IMR-90 (cell line): ENCODE data around the gene FES. TPM values are rescaled to one million over a fixed set of nuclear protein-coding genes. Genes with fewer than 3 reads are reported as not detected.

Source experiments
- ATAC-seq: fragments of 200-7000 bp; cut with Tn5 transposase; 2 replicates; pipeline ENCODE4 v1.9.1; 2020; ENCODE audit warnings: low read depth, mild to moderate bottlenecking, moderate library complexity
- BruUV-seq: library from RNA; stranded (reverse); fragments of 400-500 nt; replicated peaks from 2 replicates; lab custom pipeline; 2021; lab: Mats Ljungman, UMichigan
- CTCF ChIA-PET: fragments of 300-600 bp; formaldehyde crosslinking; extraction: SDS; loops from one replicate; lab custom pipeline; 2021; ENCODE audit warnings: antibody characterized with exemption; lab: Yijun Ruan, JAX
- POLR2A ChIA-PET: fragments of 300-600 bp; sonication (Branson Sonifier 250); formaldehyde crosslinking; loops from one replicate; lab custom pipeline; 2022; ENCODE audit warnings: antibody characterized with exemption; ENCODE audit not compliant: unreplicated experiment; lab: Charles Lee
- DNase-seq: peaks from one replicate; pipeline ENCODE4 v3.0.0; 2013
- H2AFZ ChIP-seq: replicated peaks from 2 replicates; pipeline ENCODE3; 2013; ENCODE audit warnings: low read length, mild to moderate bottlenecking; ENCODE audit not compliant: poor library complexity
- H2AK5ac ChIP-seq: 2 replicates; pipeline ENCODE4 v1.6.1; 2013; ENCODE audit warnings: low read depth, low read length, inconsistent platforms
- H2AK9ac ChIP-seq: replicated peaks from 2 replicates; pipeline ENCODE3; 2013; ENCODE audit warnings: mild to moderate bottlenecking, low read depth, low read length, moderate library complexity; ENCODE audit not compliant: poor library complexity
- H2BK120ac ChIP-seq: 2 replicates; pipeline ENCODE4 v1.6.1; 2013; ENCODE audit warnings: low read depth, low read length, inconsistent platforms
- H2BK15ac ChIP-seq: 3 replicates; pipeline ENCODE4 v1.6.1; 2013; ENCODE audit warnings: low read depth, low read length, inconsistent platforms
- H2BK20ac ChIP-seq: 2 replicates; pipeline ENCODE4 v1.6.1; 2013; ENCODE audit warnings: low read depth, mild to moderate bottlenecking, inconsistent platforms, low read length, moderate library complexity
- H2BK5ac ChIP-seq: 2 replicates; pipeline ENCODE4 v1.6.1; 2013; ENCODE audit warnings: mild to moderate bottlenecking, low read depth, low read length, inconsistent platforms; ENCODE audit not compliant: poor library complexity, severe bottlenecking
- H3K14ac ChIP-seq: replicated peaks from 2 replicates; pipeline ENCODE4 v1.6.1; 2013; ENCODE audit warnings: low read depth, low read length, inconsistent platforms
- H3K18ac ChIP-seq: 2 replicates; pipeline ENCODE4 v1.6.1; 2013; ENCODE audit warnings: low read depth, low read length, control low read depth
- H3K23ac ChIP-seq: 2 replicates; pipeline ENCODE4 v1.6.1; 2013; ENCODE audit warnings: low read depth, low read length, inconsistent platforms
- H3K27ac ChIP-seq: 2 replicates; pipeline ENCODE4 v1.5.1; 2013; ENCODE audit warnings: mild to moderate bottlenecking, control low read depth, low read length; ENCODE audit not compliant: insufficient read depth
- H3K27me3 ChIP-seq: 2 replicates; pipeline ENCODE4 v1.6.1; 2013; ENCODE audit warnings: low read length; ENCODE audit not compliant: control insufficient read depth, insufficient read depth
- H3K36me3 ChIP-seq: 2 replicates; pipeline ENCODE4 v1.6.1; 2013; ENCODE audit warnings: low read length, mixed read lengths; ENCODE audit not compliant: control insufficient read depth, insufficient read depth
- H3K4ac ChIP-seq: 2 replicates; pipeline ENCODE4 v1.6.1; 2013; ENCODE audit warnings: low read depth, low read length, inconsistent platforms
- H3K4me1 ChIP-seq: 2 replicates; pipeline ENCODE4 v1.6.1; 2013; ENCODE audit warnings: low read length, mixed read lengths; ENCODE audit not compliant: control insufficient read depth, insufficient read depth
- H3K4me2 ChIP-seq: 2 replicates; pipeline ENCODE4 v1.6.1; 2013; ENCODE audit warnings: low read depth, mild to moderate bottlenecking, control low read depth, low read length, moderate library complexity
- H3K4me3 ChIP-seq: 2 replicates; pipeline ENCODE4 v1.5.1; 2013; ENCODE audit warnings: low read depth, mild to moderate bottlenecking, control low read depth, low read length, moderate library complexity; ENCODE audit not compliant: insufficient read depth
- H3K56ac ChIP-seq: 2 replicates; pipeline ENCODE4 v1.6.1; 2013; ENCODE audit warnings: low read length, inconsistent platforms; ENCODE audit not compliant: insufficient read depth; ENCODE audit errors: extremely low read depth
- H3K79me1 ChIP-seq, 2 experiments: 2 replicates each; pipeline ENCODE4 v1.6.1; 2013; ENCODE audit warnings: low read length in 2 of 2, inconsistent platforms in 1 of 2, low read depth in 1 of 2
- H3K9ac ChIP-seq: 2 replicates; pipeline ENCODE4 v1.6.1; 2013; ENCODE audit warnings: low read depth, low read length, control low read depth
- H3K9me1 ChIP-seq: 2 replicates; pipeline ENCODE4 v1.6.1; 2013; ENCODE audit warnings: low read length, inconsistent platforms; ENCODE audit not compliant: insufficient read depth
- H3K9me3 ChIP-seq: 2 replicates; pipeline ENCODE4 v1.6.1; 2013; ENCODE audit warnings: low read length; ENCODE audit not compliant: control insufficient read depth, insufficient read depth
- H4K20me1 ChIP-seq: 2 replicates; pipeline ENCODE4 v1.6.1; 2013; ENCODE audit warnings: low read length, inconsistent platforms; ENCODE audit not compliant: insufficient read depth
- H4K5ac ChIP-seq: 2 replicates; pipeline ENCODE4 v1.6.1; 2013; ENCODE audit warnings: mild to moderate bottlenecking, low read depth, low read length, control low read depth
- H4K8ac ChIP-seq, 2 experiments: 2 replicates each; pipeline ENCODE4 v1.6.1; 2013; ENCODE audit warnings: low read depth in 2 of 2, low read length in 2 of 2, control low read depth in 1 of 2, inconsistent platforms in 1 of 2
- H4K91ac ChIP-seq: 2 replicates; pipeline ENCODE4 v1.6.1; 2013; ENCODE audit warnings: low read depth, low read length, inconsistent platforms; ENCODE audit not compliant: insufficient read depth
- BHLHE40 ChIP-seq: fragments of 150-350 bp; IDR thresholded peaks from 2 replicates; pipeline ENCODE4 v1.6.1; 2016; ENCODE audit warnings: mild to moderate bottlenecking, low read depth, low read length
- CEBPB ChIP-seq: IDR thresholded peaks from 2 replicates; pipeline ENCODE4 v1.6.1; 2012; ENCODE audit warnings: low read depth, low read length, improper control_type of control experiment
- FOS ChIP-seq: fragments of 150-350 bp; IDR thresholded peaks from 2 replicates; pipeline ENCODE4 v1.6.1; 2016; ENCODE audit warnings: low read depth, low read length
- MAFK ChIP-seq: IDR thresholded peaks from 2 replicates; pipeline ENCODE4 v1.6.1; 2012; ENCODE audit warnings: low read depth, low read length, improper control_type of control experiment
- MXI1 ChIP-seq: IDR thresholded peaks from 2 replicates; pipeline ENCODE4 v1.6.1; 2012; ENCODE audit warnings: low read depth, mild to moderate bottlenecking, low read length, moderate library complexity, borderline replicate concordance
- NFE2L2 ChIP-seq: fragments of 150-350 bp; IDR thresholded peaks from 2 replicates; pipeline ENCODE4 v1.6.1; 2016; ENCODE audit warnings: low read depth, mild to moderate bottlenecking, low read length
- POLR2A ChIP-seq: IDR thresholded peaks from 2 replicates; pipeline ENCODE4 v1.6.1; 2012; ENCODE audit warnings: mild to moderate bottlenecking, low read depth, low read length
- RCOR1 ChIP-seq: IDR thresholded peaks from 2 replicates; pipeline ENCODE4 v1.6.1; 2012; ENCODE audit warnings: mild to moderate bottlenecking, low read length, improper control_type of control experiment; ENCODE audit not compliant: insufficient replicate concordance
- RFX5 ChIP-seq: IDR thresholded peaks from 2 replicates; pipeline ENCODE4 v1.8.0; 2012; ENCODE audit warnings: low read depth, mild to moderate bottlenecking, low read length, moderate library complexity
- SMC3 ChIP-seq: fragments of 150-350 bp; IDR thresholded peaks from 2 replicates; pipeline ENCODE4 v1.6.1; 2016; ENCODE audit warnings: low read depth, mild to moderate bottlenecking, antibody characterized with exemption, low read length, moderate library complexity
- WGBS, 2 experiments: methylation state at CpG; one replicate each; pipeline versions ENCODE4 v1.1.5 to v1.1.7; 2013; ENCODE audit warnings: missing lambda C conversion rate in 2 of 2; ENCODE audit not compliant: insufficient read length in 1 of 2; ENCODE audit errors: extremely low coverage in 2 of 2; 5-methylcytosine and 5-hydroxymethylcytosine counted together
- dilution Hi-C: fragments of 300-500 bp; cut with HindIII; formaldehyde crosslinking; loops from one replicate; pipeline ENCODE4 v1.14.3; 2018; ENCODE audit warnings: low sequenced_read_pairs; ENCODE audit not compliant: unreplicated experiment
- in situ Hi-C: fragments of 300-500 bp; cut with MboI; formaldehyde crosslinking; loops from 3 replicates; pipeline ENCODE4 v1.14.3; 2019; ENCODE audit warnings: low sequenced_read_pairs, inconsistent platforms, mixed read lengths
- intact Hi-C: fragments of 100-400 bp; cut with micrococcal nuclease; formaldehyde crosslinking; loops from 2 replicates; pipeline ENCODE4 v1.10.0; 2022
- polyA plus RNA-seq, 3 experiments: library from polyadenylated mRNA; depleted of rRNA; stranded (reverse); fragments of >200 nt; gene quantifications; 2 replicates each; pipeline ENCODE4 v1.2.3, GENCODE V29; 2012; ENCODE audit warnings: low replicate concordance in 1 of 3
- total RNA-seq: library from RNA; depleted of rRNA; stranded (reverse); fragments of >200 nt; gene quantifications from 2 replicates; pipeline ENCODE4 v1.2.3, GENCODE V29; 2012
- TF ChIP-seq, protein P1 (sequence below): fragments of 150-350 bp; IDR thresholded peaks from 2 replicates; pipeline ENCODE4 v1.6.1; 2016; ENCODE audit warnings: low read depth, mild to moderate bottlenecking, low read length, moderate library complexity, borderline replicate concordance

The FES gene
- total and polyA plus RNA-seq, 2 of the 4 experiments (the other 2 are of a cell fraction), result 10.5 to 11.7 TPM

DNA sequence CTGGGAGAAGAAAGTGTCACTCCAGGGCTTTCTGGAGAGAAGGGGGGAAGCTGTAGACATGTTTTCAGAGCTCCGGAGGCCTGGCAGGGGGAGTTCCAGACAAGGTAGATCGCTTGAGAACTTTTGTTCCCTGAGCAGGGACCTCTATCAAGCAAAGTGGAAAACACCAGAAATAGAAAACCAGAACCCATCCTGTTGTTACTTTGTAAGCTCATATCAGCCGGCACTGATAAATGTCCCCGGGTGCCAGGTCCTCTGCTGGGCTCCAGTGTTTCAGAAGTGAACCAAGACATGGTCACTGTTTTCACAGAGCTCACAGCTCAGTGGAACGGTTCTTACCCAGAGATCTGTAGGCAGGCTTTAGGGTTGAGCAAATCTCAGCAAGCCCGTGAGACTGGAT, 34.5 kb downstream of the FES start:
- Histone ChIP-seq H2AK5ac (no peak overlapping the region), H3K9ac (no peak overlapping the region), H2BK20ac (no peak overlapping the region), H3K27ac (no peak overlapping the region), H4K91ac (no peak overlapping the region), H3K4me3 (no peak overlapping the region), H3K4ac (no peak overlapping the region), H2BK15ac (no peak overlapping the region), H2BK120ac (no peak overlapping the region), H2AFZ (no peak overlapping the region), H3K9me3 (no peaks in the 10 kb centered on the region), H3K14ac (no peak overlapping the region), H2BK5ac (no peak overlapping the region), H4K8ac (no peak overlapping the region), H3K18ac (no peak overlapping the region), H3K79me1 (no peaks in the 10 kb centered on the region), H3K9me1 (peaks cover 3% of the 10 kb centered on the region; the same call in 1 of the 2 replicates), H3K27me3 (no peaks in the 10 kb centered on the region), H4K20me1 (no peaks in the 10 kb centered on the region), H3K23ac (no peak overlapping the region), H4K5ac (no peak overlapping the region), H3K4me2 (no peak overlapping the region), H3K56ac (no peak overlapping the region), H2AK9ac (no peak overlapping the region), H3K36me3 (peaks cover 27% of the 10 kb centered on the region), H3K4me1 (peaks cover 10% of the 10 kb centered on the region; the same call in 1 of the 2 replicates)
- TF ChIP-seq, protein P1, sequence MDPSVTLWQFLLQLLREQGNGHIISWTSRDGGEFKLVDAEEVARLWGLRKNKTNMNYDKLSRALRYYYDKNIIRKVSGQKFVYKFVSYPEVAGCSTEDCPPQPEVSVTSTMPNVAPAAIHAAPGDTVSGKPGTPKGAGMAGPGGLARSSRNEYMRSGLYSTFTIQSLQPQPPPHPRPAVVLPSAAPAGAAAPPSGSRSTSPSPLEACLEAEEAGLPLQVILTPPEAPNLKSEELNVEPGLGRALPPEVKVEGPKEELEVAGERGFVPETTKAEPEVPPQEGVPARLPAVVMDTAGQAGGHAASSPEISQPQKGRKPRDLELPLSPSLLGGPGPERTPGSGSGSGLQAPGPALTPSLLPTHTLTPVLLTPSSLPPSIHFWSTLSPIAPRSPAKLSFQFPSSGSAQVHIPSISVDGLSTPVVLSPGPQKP, result no peak
- no peak for TF ChIP-seq NFE2L2
- no peak for TF ChIP-seq MAFK
- TF ChIP-seq POLR2A, result no peak
- no peak for TF ChIP-seq RFX5
- TF ChIP-seq RCOR1, result no peak
- TF ChIP-seq MXI1, result no peak
- no peak for TF ChIP-seq SMC3
- TF ChIP-seq CEBPB, result no peak
- TF ChIP-seq FOS, result no peak
- TF ChIP-seq BHLHE40, result no peak
- dilution Hi-C loops (no loop called here), intact Hi-C loops (no loop called here), in situ Hi-C loops (no loop called here)
- 94% methylated on average over 3 of the region's 6 CpGs; no CpG with 5 or more reads in 1 of the 2 experiments for WGBS, 2 experiments
- DNase-seq, result no peak
- CTCF ChIA-PET, result interaction anchor here (0.6 kb wide), 1 partner anchor 20 kb away, joined by 4 read pairs; no protein-coding TSS in a partner anchor
- POLR2A ChIA-PET, result interaction anchor here (0.6 kb wide), 1 partner anchor 17 kb away, joined by 6 read pairs; no protein-coding TSS in a partner anchor
- no TSS peak for BruUV-seq
- ATAC-seq, result no peak
